Measurements from ENCODE around the gene ZBTB46. TPM values are rescaled to one million over a fixed set of nuclear protein-coding genes. Genes with fewer than 3 reads are reported as not detected.

The ZBTB46 gene
- total RNA-seq, 1 donor from 2014 or later: 7.4 TPM

GRCh38 chr20:63703976-63704748 lies 126.9 kb downstream of the ZBTB46 start:
- DNase-seq (ENCODE audit: extremely low spot score in 2 of 2): no peak
- no peak overlapping the region for H3K27ac ChIP-seq
- no peaks in the 10 kb centered on the region for H3K9me3 ChIP-seq
- H3K36me3 ChIP-seq: peaks cover 0 to 21% of the 10 kb centered on the region in 2 donors
- TF ChIP-seq POLR2AphosphoS5 (IDR thresholded peaks at IDR 0.05; ENCODE audit: insufficient read depth in 1 of 2, low read depth in 1 of 2) (no peak), CTCF (IDR thresholded peaks at IDR 0.05) (no peak), POLR2A (IDR thresholded peaks at IDR 0.05) (no peak)
- H3K27me3 ChIP-seq: no peaks in the 10 kb centered on the region
- peaks cover 30% of the 10 kb centered on the region for H3K4me1 ChIP-seq
- intact Hi-C loops (cut with DNase I): no loop called here
- H3K4me3 ChIP-seq: no peak overlapping the region

GRCh38 chr20:63703471-63703975 lies 127.5 kb downstream of the ZBTB46 start:
- Histone ChIP-seq H3K4me1 (peaks cover 30% of the 10 kb centered on the region), H3K9me3 (no peaks in the 10 kb centered on the region), H3K4me3 (no peak overlapping the region), H3K27me3 (no peaks in the 10 kb centered on the region), H3K27ac (no peak overlapping the region), H3K36me3 (peaks cover 0 to 21% of the 10 kb centered on the region in 2 donors)
- intact Hi-C loops (cut with DNase I): no loop called here
- TF ChIP-seq CTCF (IDR thresholded peaks at IDR 0.05) (no peak), POLR2A (IDR thresholded peaks at IDR 0.05) (no peak), POLR2AphosphoS5 (IDR thresholded peaks at IDR 0.05; ENCODE audit: insufficient read depth in 1 of 2, low read depth in 1 of 2) (no peak)
- DNase-seq (ENCODE audit: extremely low spot score in 2 of 2): no peak

- no peaks in the 10 kb centered on the region for H3K27me3 ChIP-seq
- peaks cover 0 to 21% of the 10 kb centered on the region in 2 donors for H3K36me3 ChIP-seq
- intact Hi-C loops (cut with DNase I): no loop called here
- no peak overlapping the region for H3K27ac ChIP-seq
- no peak for DNase-seq (ENCODE audit: extremely low spot score in 2 of 2)
- peaks cover 31% of the 10 kb centered on the region for H3K4me1 ChIP-seq
- TF ChIP-seq POLR2A (IDR thresholded peaks at IDR 0.05) (no peak), CTCF (IDR thresholded peaks at IDR 0.05) (no peak), POLR2AphosphoS5 (IDR thresholded peaks at IDR 0.05; ENCODE audit: insufficient read depth in 1 of 2, low read depth in 1 of 2) (no peak)
- no peaks in the 10 kb centered on the region for H3K9me3 ChIP-seq
- no peak overlapping the region for H3K4me3 ChIP-seq
These were observed 128.2 kb downstream of the ZBTB46 start for GRCh38 chr20:63702751-63703470.

- H3K27me3 ChIP-seq: no peaks in the 10 kb centered on the region
- no peaks in the 10 kb centered on the region for H3K9me3 ChIP-seq
- peaks cover 0 to 21% of the 10 kb centered on the region in 2 donors for H3K36me3 ChIP-seq
- intact Hi-C loops (cut with DNase I): no loop called here
- peaks cover 37% of the 10 kb centered on the region for H3K4me1 ChIP-seq
- H3K4me3 ChIP-seq: no peak overlapping the region
- no peak overlapping the region for H3K27ac ChIP-seq
- TF ChIP-seq POLR2A (IDR thresholded peaks at IDR 0.05): no peak
- no peak for TF ChIP-seq POLR2AphosphoS5 (IDR thresholded peaks at IDR 0.05; ENCODE audit: insufficient read depth in 1 of 2, low read depth in 1 of 2)
- no peak for TF ChIP-seq CTCF (IDR thresholded peaks at IDR 0.05)
- no peak for DNase-seq (ENCODE audit: extremely low spot score in 2 of 2)
These were observed 128.9 kb downstream of the ZBTB46 start for GRCh38 chr20:63702036-63702665.

Measured in vagina (tissue), 2 donors.